Natural killer cell treated with Interleukin-12 subunit alpha and Interleukin-12 subunit beta and Interleukin-15 and Interleukin-18, amount 100 ng/mL, for 72 hours (primary cell): ENCODE results near the gene ASIC2. TPM values are rescaled to one million over a fixed set of nuclear protein-coding genes. Genes with fewer than 3 reads are reported as not detected.

ENCODE experiments used
- ATAC-seq, 2 donors: fragments of 150-1000 bp; cut with Tn5 transposase in 1 of 2; sonication (Bioruptor Pico), chemical (Tn5 transposase) in 1 of 2; 2 replicates each; pipeline ENCODE4 v1.10.0; 2021
- DNase-seq: peaks from one replicate; pipeline ENCODE4 v3.0.0; 2022; ENCODE audit warnings: low spot score
- H3K27ac Mint-ChIP-seq, 2 donors: 1 replicate in 1 of 2; 2 replicates in 1 of 2; pipeline ENCODE4 v1.8.0; 2022; ENCODE audit warnings: mixed read lengths in 2 of 2, mild to moderate bottlenecking in 1 of 2, moderate library complexity in 1 of 2
- H3K27me3 Mint-ChIP-seq, 2 donors: 1 replicate in 1 of 2; 2 replicates in 1 of 2; pipeline ENCODE4 v1.8.0; 2022; ENCODE audit warnings: mixed read lengths in 2 of 2
- H3K36me3 Mint-ChIP-seq: one replicate; pipeline ENCODE4 v1.8.0; 2022; ENCODE audit warnings: mixed read lengths
- H3K4me1 Mint-ChIP-seq, 2 donors: 1 replicate in 1 of 2; 2 replicates in 1 of 2; pipeline ENCODE4 v1.8.0; 2022; ENCODE audit warnings: low read depth in 2 of 2, mixed read lengths in 2 of 2, mild to moderate bottlenecking in 1 of 2
- H3K4me3 Mint-ChIP-seq: one replicate; pipeline ENCODE4 v1.8.0; 2022; ENCODE audit warnings: mixed read lengths
- H3K9me3 Mint-ChIP-seq: 2 replicates; pipeline ENCODE4 v1.8.0; 2022; ENCODE audit warnings: mixed read lengths
- total RNA-seq, 2 donors: library from RNA; stranded (reverse); gene quantifications; one replicate each; pipeline ENCODE4 v1.2.3, GENCODE V29; 2022

Gene ASIC2
- total RNA-seq, 2 donors from 2014 or later = not detected

- Mint-ChIP-seq H3K36me3 (no peaks in the 10 kb centered on the region), H3K9me3 (no peaks in the 10 kb centered on the region), H3K4me1 (no peaks in the 10 kb centered on the region), H3K4me3 (no peak overlapping the region), H3K27ac (no peak overlapping the region), H3K27me3 (peaks cover 18 to 36% of the 10 kb centered on the region in 2 donors)
- ATAC-seq (no peak), DNase-seq (no peak)
Observed at GRCh38 chr17:33201283-33201682, 91.8 kb downstream of the ASIC2 start.

GRCh38 chr17:33200587-33200986 is 92.5 kb downstream of the ASIC2 start:
- H3K27me3 Mint-ChIP-seq = peaks cover 24 to 36% of the 10 kb centered on the region in 2 donors
- DNase-seq = no peak
- H3K36me3 Mint-ChIP-seq = no peaks in the 10 kb centered on the region
- no peaks in the 10 kb centered on the region for H3K4me1 Mint-ChIP-seq
- H3K9me3 Mint-ChIP-seq = no peaks in the 10 kb centered on the region
- no peak overlapping the region for H3K4me3 Mint-ChIP-seq
- H3K27ac Mint-ChIP-seq = no peak overlapping the region
- ATAC-seq = no peak

- H3K27me3 Mint-ChIP-seq = peaks cover 24 to 36% of the 10 kb centered on the region in 2 donors
- no peaks in the 10 kb centered on the region for H3K4me1 Mint-ChIP-seq
- H3K9me3 Mint-ChIP-seq = no peaks in the 10 kb centered on the region
- H3K27ac Mint-ChIP-seq = no peak overlapping the region
- DNase-seq (no peak), ATAC-seq (no peak)
- H3K4me3 Mint-ChIP-seq = no peak overlapping the region
- H3K36me3 Mint-ChIP-seq = no peaks in the 10 kb centered on the region
Observed at GRCh38 chr17:33199571-33200510, 93.3 kb downstream of the ASIC2 start.

GRCh38 chr17:33198954-33199353 is 94.1 kb downstream of the ASIC2 start:
- DNase-seq (no peak), ATAC-seq (no peak)
- no peak overlapping the region for H3K4me3 Mint-ChIP-seq
- H3K36me3 Mint-ChIP-seq = no peaks in the 10 kb centered on the region
- H3K27ac Mint-ChIP-seq = no peak overlapping the region
- peaks cover 21 to 37% of the 10 kb centered on the region in 2 donors for H3K27me3 Mint-ChIP-seq
- no peaks in the 10 kb centered on the region for H3K4me1 Mint-ChIP-seq
- H3K9me3 Mint-ChIP-seq = no peaks in the 10 kb centered on the region

- DNase-seq (no peak), ATAC-seq (no peak)
- H3K4me3 Mint-ChIP-seq = no peak overlapping the region
- no peak overlapping the region for H3K27ac Mint-ChIP-seq
- peaks cover 21 to 46% of the 10 kb centered on the region in 2 donors for H3K27me3 Mint-ChIP-seq
- H3K4me1 Mint-ChIP-seq = no peaks in the 10 kb centered on the region
- no peaks in the 10 kb centered on the region for H3K9me3 Mint-ChIP-seq
- H3K36me3 Mint-ChIP-seq = no peaks in the 10 kb centered on the region
Observed at GRCh38 chr17:33197342-33197741, 95.8 kb downstream of the ASIC2 start.

- no peaks in the 10 kb centered on the region for H3K4me1 Mint-ChIP-seq
- no peaks in the 10 kb centered on the region for H3K36me3 Mint-ChIP-seq
- ATAC-seq (no peak), DNase-seq (no peak)
- H3K9me3 Mint-ChIP-seq = no peaks in the 10 kb centered on the region
- H3K27me3 Mint-ChIP-seq = peaks cover 19 to 42% of the 10 kb centered on the region in 2 donors
- H3K27ac Mint-ChIP-seq = no peak overlapping the region
- no peak overlapping the region for H3K4me3 Mint-ChIP-seq
Observed at GRCh38 chr17:33196883-33197282, 96.2 kb downstream of the ASIC2 start.

GRCh38 chr17:33192951-33193911 is 99.9 kb downstream of the ASIC2 start:
- peak in 1 of 2 donors; percentile 50 for ATAC-seq
- DNase-seq = no peak
- Mint-ChIP-seq H3K36me3 (no peaks in the 10 kb centered on the region), H3K27ac (no peak overlapping the region), H3K4me1 (no peaks in the 10 kb centered on the region), H3K4me3 (no peak overlapping the region), H3K9me3 (no peaks in the 10 kb centered on the region), H3K27me3 (peaks cover 30 to 53% of the 10 kb centered on the region in 2 donors)

GRCh38 chr17:33183487-33184026 is 109.5 kb downstream of the ASIC2 start:
- Mint-ChIP-seq H3K4me3 (no peak overlapping the region), H3K4me1 (no peaks in the 10 kb centered on the region), H3K27me3 (peaks cover 31 to 43% of the 10 kb centered on the region in 2 donors), H3K27ac (no peak overlapping the region), H3K9me3 (no peaks in the 10 kb centered on the region), H3K36me3 (no peaks in the 10 kb centered on the region)
- DNase-seq (no peak), ATAC-seq (no peak)

- no peak overlapping the region for H3K27ac Mint-ChIP-seq
- ATAC-seq (no peak), DNase-seq (no peak)
- no peaks in the 10 kb centered on the region for H3K4me1 Mint-ChIP-seq
- H3K9me3 Mint-ChIP-seq = no peaks in the 10 kb centered on the region
- peaks cover 23 to 41% of the 10 kb centered on the region in 2 donors for H3K27me3 Mint-ChIP-seq
- no peaks in the 10 kb centered on the region for H3K36me3 Mint-ChIP-seq
- no peak overlapping the region for H3K4me3 Mint-ChIP-seq
Observed at GRCh38 chr17:33179151-33179550, 113.9 kb downstream of the ASIC2 start.

GRCh38 chr17:33178681-33179080 is 114.4 kb downstream of the ASIC2 start:
- Mint-ChIP-seq H3K9me3 (no peaks in the 10 kb centered on the region), H3K4me1 (no peaks in the 10 kb centered on the region), H3K27ac (no peak overlapping the region), H3K27me3 (peaks cover 22 to 36% of the 10 kb centered on the region in 2 donors), H3K36me3 (no peaks in the 10 kb centered on the region), H3K4me3 (no peak overlapping the region)
- ATAC-seq (no peak), DNase-seq (no peak)

GRCh38 chr17:33175562-33175961 is 117.5 kb downstream of the ASIC2 start:
- ATAC-seq (no peak), DNase-seq (no peak)
- no peaks in the 10 kb centered on the region for H3K9me3 Mint-ChIP-seq
- H3K4me1 Mint-ChIP-seq = no peaks in the 10 kb centered on the region
- H3K27me3 Mint-ChIP-seq = peaks cover 24 to 36% of the 10 kb centered on the region in 2 donors
- H3K27ac Mint-ChIP-seq = no peak overlapping the region
- no peak overlapping the region for H3K4me3 Mint-ChIP-seq
- no peaks in the 10 kb centered on the region for H3K36me3 Mint-ChIP-seq

- Mint-ChIP-seq H3K27ac (no peak overlapping the region), H3K4me1 (no peaks in the 10 kb centered on the region)
Observed at GRCh38 chr17:33171931-33172330, 121.2 kb downstream of the ASIC2 start.

GRCh38 chr17:33169580-33170285 is 123.4 kb downstream of the ASIC2 start:
- no peaks in the 10 kb centered on the region for H3K9me3 Mint-ChIP-seq
- H3K4me3 Mint-ChIP-seq = no peak overlapping the region
- ATAC-seq (no peak), DNase-seq (no peak)
- H3K27ac Mint-ChIP-seq = no peak overlapping the region
- H3K4me1 Mint-ChIP-seq = no peaks in the 10 kb centered on the region
- no peaks in the 10 kb centered on the region for H3K36me3 Mint-ChIP-seq
- H3K27me3 Mint-ChIP-seq = peaks cover 26 to 48% of the 10 kb centered on the region in 2 donors

More at GRCh38 chr17:33171931-33172330, 121.2 kb downstream of the ASIC2 start:
- no peaks in the 10 kb centered on the region for H3K36me3 Mint-ChIP-seq
- no peak for DNase-seq
- peaks cover 30 to 51% of the 10 kb centered on the region in 2 donors for H3K27me3 Mint-ChIP-seq
- no peak overlapping the region for H3K4me3 Mint-ChIP-seq
- no peak for ATAC-seq
- no peaks in the 10 kb centered on the region for H3K9me3 Mint-ChIP-seq
